HepG2 (cell line): ENCODE measurements around the gene QRICH2. TPM values are rescaled to one million over a fixed set of nuclear protein-coding genes. Genes with fewer than 3 reads are reported as not detected.

ENCODE experiments used
- ATF7-NPFF ChIP-seq: sonication (generic); formaldehyde crosslinking; IDR thresholded peaks from 2 replicates; pipeline ENCODE4 v1.8.1; 2023; ENCODE audit warnings: mild to moderate bottlenecking, low read depth, missing genetic modification reagents, moderate library complexity
- CBFB ChIP-seq: sonication (generic); formaldehyde crosslinking; IDR thresholded peaks from 2 replicates; pipeline ENCODE4 v1.4.0; 2020; ENCODE audit warnings: missing genetic modification reagents
- CREB1 ChIP-seq, 2 experiments: fragments of 450-650 bp in 1 of 2; IDR thresholded peaks; 2 replicates each; pipeline ENCODE4 v1.6.1; 2016 to 2017; ENCODE audit warnings: control low read depth in 1 of 2, mild to moderate bottlenecking in 1 of 2, missing compliant biosample characterization in 1 of 2, missing genetic modification characterization in 1 of 2
- EHMT2 ChIP-seq: fragments of 200-600 bp; sonication (generic); IDR thresholded peaks from 2 replicates; pipeline ENCODE4 v1.7.0; 2017; ENCODE audit warnings: antibody characterized with exemption, low read depth, low read length, borderline replicate concordance
- FOXK1 ChIP-seq: sonication (generic); formaldehyde crosslinking; IDR thresholded peaks from 2 replicates; pipeline ENCODE4 v1.4.0; 2020; ENCODE audit warnings: low read depth, missing genetic modification reagents, borderline replicate concordance
- GATAD1 ChIP-seq: IDR thresholded peaks from 2 replicates; pipeline ENCODE4 v1.6.1; 2016; ENCODE audit warnings: missing genetic modification reagents, missing compliant biosample characterization
- JUND ChIP-seq: sonication (generic); formaldehyde crosslinking; IDR thresholded peaks from 2 replicates; pipeline ENCODE4 v1.8.0; 2022; ENCODE audit warnings: mild to moderate bottlenecking, missing genetic modification reagents
- KDM2A ChIP-seq: sonication (generic); formaldehyde crosslinking; IDR thresholded peaks from 2 replicates; pipeline ENCODE4 v1.4.0; 2020; ENCODE audit warnings: low read depth, missing genetic modification reagents, borderline replicate concordance
- NBN ChIP-seq: fragments of 450-650 bp; conservative IDR thresholded peaks from 2 replicates; pipeline ENCODE4 v1.6.1; 2017
- NCOA2 ChIP-seq: sonication (generic); formaldehyde crosslinking; IDR thresholded peaks from 2 replicates; pipeline ENCODE4 v1.8.0; 2022; ENCODE audit warnings: inconsistent platforms
- NRL ChIP-seq: sonication (generic); formaldehyde crosslinking; IDR thresholded peaks from 2 replicates; pipeline ENCODE4 v1.5.0; 2020; ENCODE audit warnings: missing genetic modification reagents, mild to moderate bottlenecking, moderate library complexity, borderline replicate concordance
- ONECUT2 ChIP-seq: sonication (generic); formaldehyde crosslinking; IDR thresholded peaks from 2 replicates; pipeline ENCODE4 v1.4.0; 2020; ENCODE audit warnings: missing genetic modification reagents
- PCBP2 ChIP-seq: fragments of 200-400 bp; formaldehyde crosslinking; optimal IDR thresholded peaks from 2 replicates; pipeline ENCODE3; 2018; ENCODE audit warnings: low read length, low read depth; ENCODE audit not compliant: poor library complexity, severe bottlenecking
- PHF8 ChIP-seq: sonication (generic); formaldehyde crosslinking; IDR thresholded peaks from 2 replicates; pipeline ENCODE4 v1.5.0; 2020; ENCODE audit warnings: missing genetic modification reagents
- PLRG1 ChIP-seq: fragments of 450-650 bp; conservative IDR thresholded peaks from 2 replicates; pipeline ENCODE4 v1.6.1; 2016
- RBM39 ChIP-seq: fragments of 200-400 bp; formaldehyde crosslinking; IDR thresholded peaks from one replicate; pipeline ENCODE4 v1.6.1; 2018; ENCODE audit warnings: antibody characterized with exemption, mild to moderate bottlenecking, low read depth, low read length; ENCODE audit not compliant: poor library complexity, severe bottlenecking
- SOX13 ChIP-seq, 3 experiments: fragments of 450-650 bp in 1 of 3; sonication (generic) in 1 of 3; formaldehyde crosslinking in 1 of 3; IDR thresholded peaks in 2 of 3; conservative IDR thresholded peaks in 1 of 3; 2 replicates each; pipeline versions ENCODE4 v1.5.0 to v1.6.1; 2016 to 2020; ENCODE audit warnings: antibody characterized with exemption in 1 of 3, mild to moderate bottlenecking in 1 of 3, missing compliant biosample characterization in 1 of 3, missing genetic modification reagents in 1 of 3, moderate library complexity in 1 of 3
- TBX3 ChIP-seq: fragments of 450-650 bp; IDR thresholded peaks from 2 replicates; pipeline ENCODE4 v1.6.1; 2017; ENCODE audit warnings: antibody characterized with exemption, mild to moderate bottlenecking, inconsistent platforms, borderline replicate concordance
- ZFP82 ChIP-seq: sonication (generic); formaldehyde crosslinking; IDR thresholded peaks from 2 replicates; pipeline ENCODE4 v1.5.1; 2020; ENCODE audit warnings: mild to moderate bottlenecking, missing genetic modification reagents, borderline replicate concordance
- ZFYVE20 ChIP-seq: sonication (generic); formaldehyde crosslinking; IDR thresholded peaks from 2 replicates; pipeline ENCODE4 v1.8.0; 2023; ENCODE audit warnings: low read depth, mild to moderate bottlenecking, moderate library complexity, missing genetic modification reagents, borderline replicate concordance
- ZKSCAN8 ChIP-seq: IDR thresholded peaks from 2 replicates; pipeline ENCODE4 v1.6.1; 2016; ENCODE audit warnings: borderline replicate concordance, missing genetic modification reagents, missing compliant biosample characterization
- ZNF24 ChIP-seq: fragments of 450-650 bp; IDR thresholded peaks from 2 replicates; pipeline ENCODE4 v1.6.1; 2017; ENCODE audit warnings: antibody characterized with exemption, mild to moderate bottlenecking
- ZNF292 ChIP-seq: sonication (generic); formaldehyde crosslinking; IDR thresholded peaks from 2 replicates; pipeline ENCODE4 v1.8.1; 2022; ENCODE audit warnings: mild to moderate bottlenecking, low read depth, missing genetic modification reagents, borderline replicate concordance
- ZNF34 ChIP-seq: sonication (generic); formaldehyde crosslinking; IDR thresholded peaks from 2 replicates; pipeline ENCODE4 v1.4.0; 2020; ENCODE audit warnings: mild to moderate bottlenecking, missing genetic modification reagents, borderline replicate concordance
- ZNF431 ChIP-seq: sonication (generic); formaldehyde crosslinking; IDR thresholded peaks from 2 replicates; pipeline ENCODE4 v1.9.0; 2022; ENCODE audit warnings: missing genetic modification reagents, low read depth, mild to moderate bottlenecking, borderline replicate concordance
- ZNF543 ChIP-seq: sonication (generic); formaldehyde crosslinking; IDR thresholded peaks from 2 replicates; pipeline ENCODE4 v1.4.0; 2020; ENCODE audit warnings: mild to moderate bottlenecking, missing genetic modification reagents
- ZNF558 ChIP-seq: sonication (generic); formaldehyde crosslinking; IDR thresholded peaks from 2 replicates; pipeline ENCODE4 v1.9.0; 2022; ENCODE audit warnings: mild to moderate bottlenecking, missing genetic modification reagents, borderline replicate concordance
- ZNF570 ChIP-seq: sonication (generic); formaldehyde crosslinking; IDR thresholded peaks from 2 replicates; pipeline ENCODE4 v1.4.0; 2020; ENCODE audit warnings: mild to moderate bottlenecking, missing genetic modification reagents, borderline replicate concordance
- polyA plus RNA-seq, 8 experiments: library from polyadenylated mRNA; depleted of rRNA in 3 of 8; stranded (reverse) in 7 of 8; unstranded in 1 of 8; fragments of >200 nt; fragmentation: Illumina TruSeq in 4 of 8; extraction: Trizol in 4 of 8; gene quantifications; 2 replicates each; pipeline versions ENCODE4 v1.2.1 to v1.2.3, GENCODE V29; 2011 to 2016; ENCODE audit warnings: low read depth in 4 of 8, missing spikeins in 1 of 8, mixed read lengths in 1 of 8; ENCODE audit not compliant: insufficient read depth in 1 of 8
- total RNA-seq, 5 experiments: library from RNA; depleted of rRNA; stranded (reverse); fragments of >200 nt; fragmentation: Illumina TruSeq; extraction: Trizol; gene quantifications; 2 replicates each; pipeline ENCODE4 v1.2.3, GENCODE V29; 2016; ENCODE audit warnings: low read depth in 1 of 5
- TF ChIP-seq, protein P1 (sequence below): sonication (generic); formaldehyde crosslinking; IDR thresholded peaks from 2 replicates; pipeline ENCODE4 v1.8.1; 2022; ENCODE audit warnings: mild to moderate bottlenecking, missing genetic modification reagents
- TF ChIP-seq, protein P2 (sequence below): IDR thresholded peaks from 2 replicates; pipeline ENCODE4 v1.6.1; 2012; ENCODE audit warnings: inconsistent platforms
- TF ChIP-seq, protein P3 (sequence below): sonication (generic); formaldehyde crosslinking; IDR thresholded peaks from 2 replicates; pipeline ENCODE4 v1.8.1; 2023; ENCODE audit warnings: mild to moderate bottlenecking, missing genetic modification reagents, borderline replicate concordance

The QRICH2 gene
- total and polyA plus RNA-seq, 2 of the 13 experiments (the other 11 are each of a cell fraction or from before 2014, with no cell fraction given), result 3.7 to 5.7 TPM

- TF ChIP-seq ATF7-NPFF (CRISPR knock-in tag) (no peak), RBM39 (no peak), PLRG1 (no peak), ZNF431 (CRISPR knock-in tag) (no peak), CBFB (no peak), ZFYVE20 (CRISPR knock-in tag) (no peak), KDM2A (CRISPR knock-in tag) (peak; percentile 25; the same call in 1 of the 2 replicates), PCBP2 (no peak), ZKSCAN8 (CRISPR knock-in tag) (0 out of 2 replicates have a peak, but pooled peaks have one; percentile 9), ZNF570 (CRISPR knock-in tag) (no peak), GATAD1 (CRISPR knock-in tag) (no peak), TBX3 (no peak), ZNF24 (no peak), ZFP82 (no peak), ZNF558 (CRISPR knock-in tag) (no peak), NRL (no peak; the same call in 1 of the 2 replicates), ZNF292 (CRISPR knock-in tag) (no peak; the same call in 1 of the 2 replicates), NBN (no peak), EHMT2 (no peak), ZNF543 (no peak), JUND (CRISPR knock-in tag) (no peak), FOXK1 (0 out of 2 replicates have a peak, but pooled peaks have one; percentile 17), NCOA2 (no peak), PHF8 (no peak), ONECUT2 (CRISPR knock-in tag) (no peak), SOX13 (IDR thresholded peaks at IDR 0.05) (no peak), SOX13 (CRISPR knock-in tag; conservative IDR thresholded peaks at IDR 0.05 in 1 of 2, IDR thresholded peaks at IDR 0.05 in 1 of 2) (no peak), ZNF34 (CRISPR knock-in tag) (peak; percentile 59; the same call in 1 of the 2 replicates), CREB1 (IDR thresholded peaks at IDR 0.05) (no peak), CREB1 (CRISPR knock-in tag; IDR thresholded peaks at IDR 0.05) (no peak)
- TF ChIP-seq, protein P1, sequence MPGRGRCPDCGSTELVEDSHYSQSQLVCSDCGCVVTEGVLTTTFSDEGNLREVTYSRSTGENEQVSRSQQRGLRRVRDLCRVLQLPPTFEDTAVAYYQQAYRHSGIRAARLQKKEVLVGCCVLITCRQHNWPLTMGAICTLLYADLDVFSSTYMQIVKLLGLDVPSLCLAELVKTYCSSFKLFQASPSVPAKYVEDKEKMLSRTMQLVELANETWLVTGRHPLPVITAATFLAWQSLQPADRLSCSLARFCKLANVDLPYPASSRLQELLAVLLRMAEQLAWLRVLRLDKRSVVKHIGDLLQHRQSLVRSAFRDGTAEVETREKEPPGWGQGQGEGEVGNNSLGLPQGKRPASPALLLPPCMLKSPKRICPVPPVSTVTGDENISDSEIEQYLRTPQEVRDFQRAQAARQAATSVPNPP (CRISPR knock-in tag), result no peak
- TF ChIP-seq, protein P2, sequence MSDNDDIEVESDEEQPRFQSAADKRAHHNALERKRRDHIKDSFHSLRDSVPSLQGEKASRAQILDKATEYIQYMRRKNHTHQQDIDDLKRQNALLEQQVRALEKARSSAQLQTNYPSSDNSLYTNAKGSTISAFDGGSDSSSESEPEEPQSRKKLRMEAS, result peak; percentile 67
- TF ChIP-seq, protein P3, sequence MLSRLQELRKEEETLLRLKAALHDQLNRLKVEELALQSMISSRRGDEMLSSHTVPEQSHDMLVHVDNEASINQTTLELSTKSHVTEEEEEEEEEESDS (CRISPR knock-in tag), result peak; percentile 98
Observed at GRCh38 chr17:76357597-76358158, 49.6 kb upstream of the QRICH2 start (continued).
